Upper lobe of left lung (tissue), 4 donors: ENCODE data around the gene TUSC2.

Experiments used
- CTCF ChIP-seq, 6 experiments: fragments of 450-650 bp in 4 of 6; fragments of 200-600 bp in 2 of 6; sonication (generic) in 2 of 6; IDR thresholded peaks; one replicate each; pipeline ENCODE4 v1.5.1; 2016 to 2019; ENCODE audit warnings: antibody characterized with exemption in 6 of 6
- EP300 ChIP-seq, 4 donors: sonication (generic); formaldehyde crosslinking; IDR thresholded peaks; one replicate each; pipeline ENCODE4 v1.5.1; 2017; ENCODE audit warnings: antibody characterized with exemption in 4 of 4, control low read depth in 2 of 4
- POLR2A ChIP-seq, 4 donors: fragments of 450-650 bp; IDR thresholded peaks; one replicate each; pipeline ENCODE4 v1.5.1; 2016 to 2017; ENCODE audit warnings: antibody characterized with exemption in 4 of 4, mild to moderate bottlenecking in 2 of 4

- TF ChIP-seq CTCF (IDR thresholded peaks at IDR 0.05) (no peak), POLR2A (IDR thresholded peaks at IDR 0.05) (no peak), EP300 (IDR thresholded peaks at IDR 0.05) (no peak)
Measured at GRCh38 chr3:50294089-50294488, 33.9 kb downstream of the TUSC2 start.
